GM18511 (cell line): ENCODE measurements around the gene PBX1.
"Not testable (repeated sequence)": the region's sequence is repeated elsewhere in the genome, so short reads cannot be mapped to it uniquely, and the experiment has no call there.

ENCODE experiments used
- ATAC-seq: cut with Tn5 transposase; IDR thresholded peaks from one replicate; pipeline ENCODE4 v1.9.1; 2021; ENCODE audit warnings: mild to moderate bottlenecking, moderate library complexity; ENCODE audit not compliant: unreplicated experiment

The PBX1 gene

DNA sequence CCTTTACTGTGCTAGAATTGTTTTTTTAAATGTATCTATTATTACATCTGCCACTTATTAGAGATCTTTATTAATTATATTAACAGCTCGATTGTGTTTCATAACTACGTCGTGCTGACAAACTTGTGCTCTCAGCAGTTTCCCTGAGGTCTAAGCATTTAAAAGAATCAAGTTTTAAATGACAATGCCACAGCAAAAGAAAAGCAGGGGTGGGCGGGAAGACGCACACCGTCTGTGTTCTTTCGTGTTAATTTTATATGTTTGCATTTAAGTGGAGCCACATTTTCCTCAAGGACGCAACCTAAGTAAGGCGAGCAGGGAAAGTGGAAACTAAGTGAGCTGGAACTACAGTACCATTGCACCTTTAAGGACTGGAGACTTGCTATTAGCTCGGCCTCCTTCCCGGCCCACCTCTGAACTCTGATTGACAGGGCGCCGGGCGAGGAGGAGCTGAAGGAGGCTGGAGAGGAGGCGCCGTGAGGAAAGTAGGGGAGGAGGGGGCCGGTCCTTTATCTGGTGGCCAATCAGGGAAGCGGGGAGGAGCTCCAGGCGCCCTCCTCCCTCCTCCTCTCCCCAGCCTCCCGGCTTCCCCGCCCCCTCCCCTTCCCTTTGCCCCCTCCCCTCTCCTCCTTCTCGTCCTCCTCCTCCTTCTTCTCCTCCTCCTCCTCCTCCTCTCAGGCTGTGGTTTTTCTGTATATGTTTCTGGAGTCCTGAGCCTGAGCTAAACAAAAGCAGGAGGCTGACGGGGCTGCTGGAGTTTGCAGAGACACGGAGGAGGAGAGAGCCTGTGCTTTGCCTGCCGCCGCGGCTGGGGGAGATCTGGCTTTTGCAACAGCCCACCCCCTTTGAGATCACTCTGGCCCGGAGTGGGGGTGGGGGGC is at the start of gene PBX1:
PBX1 (plus strand) TSS at position 724 of the 881 bp plus-strand sequence.
- peak; percentile 100 for ATAC-seq

DNA sequence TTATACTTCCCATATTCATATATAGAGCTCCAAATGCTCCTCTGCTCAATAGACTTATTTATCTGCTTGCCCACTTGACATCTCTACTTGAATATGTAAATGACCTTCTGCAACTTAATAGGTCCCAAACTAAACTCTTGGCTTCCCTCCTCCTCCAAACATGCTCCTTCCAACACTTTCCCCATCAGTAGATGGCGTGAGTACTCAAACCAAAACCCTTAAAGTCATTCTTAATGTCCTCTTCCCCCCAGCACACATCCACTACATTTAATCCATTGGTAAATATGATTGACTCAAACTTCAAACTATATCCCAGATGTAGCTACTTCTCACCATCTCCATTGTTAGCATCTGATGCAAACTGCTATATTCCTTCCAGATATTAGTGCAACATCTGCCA is 48.5 kb upstream of the PBX1 start:
- ATAC-seq, result no peak

DNA sequence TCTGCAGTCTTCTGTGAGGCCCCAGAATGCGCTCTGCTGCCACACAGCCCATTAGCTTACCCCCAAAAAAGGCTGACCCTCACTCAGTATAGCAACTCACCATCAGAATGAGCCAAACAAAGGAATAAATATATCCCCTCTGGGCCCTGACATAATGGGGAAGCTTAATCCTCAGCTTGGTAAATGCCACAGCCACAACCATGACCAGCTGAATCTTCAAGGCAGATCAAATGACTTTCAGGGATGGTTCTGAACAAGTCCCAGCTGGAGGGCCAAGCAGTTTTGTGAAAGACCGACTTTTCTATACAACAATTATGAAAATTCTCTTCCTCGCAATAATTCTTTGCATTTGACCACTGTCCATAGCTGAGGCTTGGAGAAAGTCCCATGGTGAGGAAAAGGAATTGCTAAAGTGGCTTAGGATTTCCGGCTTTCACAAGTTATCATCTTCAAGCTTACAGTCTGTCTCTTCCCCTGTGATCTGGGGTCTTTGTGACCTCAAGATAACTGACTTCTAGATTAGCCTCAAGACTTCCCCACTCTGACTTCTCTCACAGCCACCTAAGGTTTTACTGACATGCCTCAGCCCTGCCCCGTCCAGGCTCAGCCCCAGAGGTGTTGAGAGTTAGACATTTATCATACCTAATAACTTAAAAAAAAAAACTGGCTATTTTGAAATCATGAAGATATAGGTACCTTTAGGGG is 47.8 kb upstream of the PBX1 start:
- no peak for ATAC-seq

DNA sequence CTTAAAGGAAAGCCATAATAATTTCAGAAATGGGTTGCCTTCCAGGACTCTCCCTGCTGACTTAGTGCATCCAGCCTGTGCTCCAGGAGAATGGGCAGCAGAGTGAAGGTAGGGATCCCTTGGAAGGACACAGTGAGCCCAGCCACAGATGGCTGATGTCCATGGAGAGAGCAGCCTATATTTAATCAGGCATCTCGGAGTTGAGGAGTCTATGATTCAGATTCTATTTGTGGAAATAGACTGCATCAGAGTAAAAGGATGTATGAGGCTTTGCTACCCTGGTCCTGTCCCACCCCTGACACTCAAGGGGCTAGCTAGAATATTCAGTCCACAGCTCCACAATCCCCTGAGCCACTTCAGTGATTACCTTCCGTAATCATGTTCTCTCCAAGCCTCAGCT is 43.8 kb upstream of the PBX1 start:
- no peak for ATAC-seq

DNA sequence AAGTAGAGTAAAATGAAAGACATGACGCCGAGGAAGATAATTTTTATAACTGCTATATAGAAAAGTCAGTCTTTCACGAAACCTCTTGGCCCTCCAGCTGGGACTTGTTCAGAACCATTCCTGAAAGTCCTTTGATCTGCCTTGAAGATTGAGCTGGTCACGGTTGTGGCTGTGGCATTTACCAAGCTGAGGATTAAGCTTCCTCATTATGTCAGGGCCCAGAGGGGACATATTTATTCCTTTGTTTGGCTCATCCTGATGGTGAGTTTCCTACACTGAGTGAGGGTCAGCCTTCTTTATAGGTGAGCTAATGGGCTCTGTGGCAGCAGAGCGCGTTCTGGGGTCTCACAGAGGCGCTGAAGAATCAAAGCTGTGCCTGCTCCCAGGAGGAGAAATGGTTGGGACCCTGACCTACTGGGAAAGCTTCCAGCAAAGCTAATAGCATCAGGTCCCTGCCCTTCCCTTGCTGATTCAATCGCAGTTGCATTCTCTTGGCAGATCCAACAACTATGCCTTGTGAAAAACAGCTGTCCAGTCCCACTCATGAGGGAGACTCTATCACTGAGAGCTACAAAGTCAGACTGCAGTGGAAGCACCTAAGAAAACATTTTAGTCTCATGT is 43.2 kb upstream of the PBX1 start:
- ATAC-seq, result no peak

DNA sequence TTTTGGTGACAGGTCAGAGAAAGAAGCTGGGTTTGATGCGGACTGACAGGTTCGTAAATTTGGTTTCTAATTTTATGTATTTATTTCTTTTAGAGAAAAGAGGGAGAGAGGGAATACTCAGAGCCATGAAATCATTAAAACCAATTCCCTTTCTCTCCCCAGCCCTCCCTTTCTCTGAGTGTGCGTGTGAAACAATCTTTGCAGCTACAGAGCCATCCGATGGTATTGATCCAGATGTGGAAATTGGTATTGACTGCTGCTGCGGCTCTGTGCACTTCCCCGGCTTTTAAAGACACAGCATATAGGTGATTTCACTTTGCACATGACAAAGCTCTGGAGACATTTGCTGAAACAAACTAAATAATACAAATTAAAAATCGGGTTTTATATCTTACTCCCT is 42.4 kb upstream of the PBX1 start:
- ATAC-seq, result no peak

DNA sequence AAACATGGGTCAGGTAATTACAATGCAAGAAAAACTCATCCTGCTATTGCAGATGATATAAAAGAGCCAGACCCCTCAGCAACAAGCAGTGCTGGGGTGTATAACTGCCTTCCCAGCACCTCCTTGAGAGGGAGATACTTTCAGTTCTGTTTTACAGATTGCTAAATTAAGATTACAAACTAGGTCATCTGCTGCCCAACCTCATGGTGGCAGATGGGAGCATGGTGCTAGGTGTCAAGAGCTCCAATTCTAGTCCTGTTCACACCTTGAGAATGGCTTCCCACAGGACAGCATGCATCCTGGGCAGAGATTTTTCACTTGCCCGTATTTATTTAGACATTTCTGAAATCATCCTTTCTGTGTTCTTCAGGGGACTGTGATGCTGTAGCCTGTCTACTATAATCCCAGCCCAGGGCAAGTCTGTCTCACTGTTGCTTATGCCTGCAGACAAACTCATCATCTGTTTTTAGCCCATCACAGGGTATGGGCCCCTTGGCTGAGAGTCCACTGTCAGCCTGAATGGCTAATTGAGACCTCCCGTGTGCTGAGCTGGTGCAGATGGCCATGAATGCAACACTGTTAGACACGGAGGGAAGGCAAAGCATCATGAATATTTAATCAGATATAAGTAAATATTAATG is 40.2 kb upstream of the PBX1 start:
- no peak for ATAC-seq

DNA sequence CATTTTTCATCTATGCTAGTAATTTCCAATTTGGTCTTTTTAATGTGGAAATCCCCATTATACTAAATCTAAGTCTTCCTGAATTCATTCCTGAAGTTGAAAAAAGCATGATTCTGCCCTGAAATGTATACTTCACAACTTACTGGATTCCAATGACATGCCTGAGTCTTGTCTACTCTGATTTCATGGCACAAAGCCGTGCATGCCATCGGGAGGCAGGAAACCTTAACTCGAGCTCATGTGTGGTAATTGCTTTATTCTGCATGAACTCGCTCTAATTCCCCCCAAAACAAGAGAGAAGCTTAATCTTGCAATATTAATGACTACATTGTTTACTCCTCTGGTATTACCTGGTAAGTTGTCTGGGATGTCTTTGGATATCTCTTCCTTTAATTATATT is 39.6 kb upstream of the PBX1 start:
- no peak for ATAC-seq

DNA sequence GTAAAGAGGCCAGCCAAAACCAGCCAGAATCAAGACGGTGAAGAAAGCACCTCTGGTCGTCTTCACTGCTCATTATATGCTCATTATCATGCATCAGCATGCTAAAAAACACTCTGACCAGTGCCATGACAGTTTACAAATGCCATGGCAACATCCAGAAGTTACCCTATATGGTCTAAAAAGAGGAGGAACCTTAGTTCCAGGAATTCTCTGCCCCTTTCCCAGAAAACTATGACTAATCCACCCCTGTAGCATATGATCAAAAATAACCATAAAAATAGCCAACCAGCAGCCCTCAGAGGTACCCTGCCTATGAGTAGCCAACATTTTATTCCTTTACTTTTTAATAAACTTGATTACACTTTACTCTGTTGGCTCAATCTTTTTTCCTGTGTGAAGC is 34.2 kb upstream of the PBX1 start:
- ATAC-seq, result no peak

DNA sequence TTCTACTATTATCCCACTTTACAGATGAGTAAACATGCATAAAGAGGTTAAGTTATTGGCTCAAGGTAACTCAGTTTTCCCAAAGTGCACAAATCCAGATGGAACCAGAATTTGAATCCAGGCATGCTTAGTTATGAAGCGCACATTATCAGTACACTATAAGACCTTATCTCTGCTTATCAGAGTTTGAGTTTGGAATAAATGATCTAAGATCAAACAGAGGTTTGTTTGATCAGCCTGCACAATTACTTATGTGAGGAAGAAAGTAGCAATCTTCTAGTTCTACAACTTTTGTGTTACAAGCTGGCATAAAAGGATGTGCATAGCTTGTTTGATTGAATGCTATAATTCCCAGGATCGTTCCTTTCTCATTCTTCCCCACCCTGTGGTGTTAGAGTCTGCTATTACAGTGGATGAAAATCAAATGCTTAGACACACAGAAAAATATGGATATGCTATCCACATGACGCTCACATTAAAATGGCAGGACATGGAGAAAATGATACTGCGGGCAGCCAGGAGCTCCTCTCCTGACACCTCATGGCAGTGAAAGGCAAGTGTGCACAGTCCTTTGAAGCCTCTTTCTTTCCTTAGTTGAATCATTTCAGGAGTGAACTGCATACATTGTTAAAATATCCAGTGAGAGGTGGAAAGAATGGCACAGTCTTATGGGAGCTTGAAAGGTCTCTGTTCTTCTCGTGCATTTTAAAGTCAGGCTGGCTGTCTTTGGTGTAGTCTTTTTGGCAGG is 23.9 kb upstream of the PBX1 start:
- no peak for ATAC-seq

DNA sequence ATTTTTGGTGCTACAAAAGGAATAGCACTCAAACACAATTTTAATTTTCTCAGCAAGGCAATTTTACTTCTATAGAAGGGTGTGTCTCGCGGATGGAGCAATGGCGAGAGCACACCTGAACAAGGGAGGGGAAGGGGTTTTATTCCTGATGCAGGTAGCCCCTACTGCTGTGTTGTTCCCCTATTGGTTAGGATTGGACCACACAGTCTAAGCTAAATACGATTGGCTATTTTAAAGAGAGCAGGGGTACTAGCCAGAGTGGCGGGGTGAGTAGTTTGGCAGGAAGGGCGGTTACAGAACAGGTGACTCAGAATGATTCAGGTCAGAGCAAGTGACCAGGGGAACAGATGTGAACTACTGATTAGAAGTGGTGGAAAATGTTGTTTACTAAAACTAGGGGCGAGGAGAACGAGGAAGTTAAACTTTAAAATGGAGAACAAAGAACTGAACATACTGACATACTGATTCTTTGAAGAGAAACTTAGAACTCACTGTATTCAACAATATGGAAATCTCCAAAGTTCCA is 6.5 kb upstream of the PBX1 start:
- ATAC-seq, result not testable (repeated sequence)

DNA sequence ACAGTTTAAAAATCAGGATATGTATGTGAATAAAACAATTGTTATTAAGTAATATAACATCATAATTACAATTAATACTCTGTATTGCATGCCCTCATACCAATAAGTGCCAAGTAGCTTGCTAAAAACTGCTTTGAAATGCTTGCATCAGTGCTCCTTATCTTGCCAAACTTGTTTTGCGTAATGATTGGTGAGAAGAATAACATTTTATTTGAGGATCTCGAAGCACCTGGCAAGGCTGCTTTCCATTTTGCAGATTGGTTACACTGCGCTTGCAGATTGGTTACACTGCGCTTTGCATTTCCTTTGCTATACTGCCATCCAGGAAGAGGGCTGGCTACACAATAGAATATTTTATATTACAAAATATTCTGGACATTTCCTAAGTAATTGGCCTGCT is 1.7 kb upstream of the PBX1 start:
- no peak for ATAC-seq

DNA sequence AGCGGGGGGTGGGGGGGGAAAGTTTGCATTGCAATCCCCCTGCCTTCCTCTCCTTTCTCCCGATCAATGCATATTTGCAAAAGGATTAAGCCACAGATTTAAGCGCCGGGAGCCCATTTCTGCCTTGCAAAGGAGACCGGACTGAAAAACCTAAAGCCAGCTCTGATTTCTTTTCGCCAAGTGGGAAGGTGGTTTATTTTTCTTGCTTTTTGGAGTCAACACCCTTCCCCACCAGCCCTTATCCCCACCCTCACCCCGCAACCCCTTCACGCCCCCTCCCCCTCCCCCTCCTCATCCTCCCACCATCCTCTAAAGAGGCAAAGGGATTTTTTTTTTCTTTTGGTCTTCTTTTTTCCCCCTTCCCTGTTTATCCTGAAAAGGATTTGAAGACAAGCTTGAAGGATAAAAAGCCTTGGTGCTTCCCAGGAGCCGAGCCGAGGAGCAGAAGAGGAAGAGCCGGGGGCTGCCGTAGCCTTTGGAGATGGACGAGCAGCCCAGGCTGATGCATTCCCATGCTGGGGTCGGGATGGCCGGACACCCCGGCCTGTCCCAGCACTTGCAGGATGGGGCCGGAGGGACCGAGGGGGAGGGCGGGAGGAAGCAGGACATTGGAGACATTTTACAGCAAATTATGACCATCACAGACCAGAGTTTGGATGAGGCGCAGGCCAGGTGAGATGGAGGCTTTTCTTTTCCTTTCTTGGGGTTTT is 513 bp downstream of the PBX1 start:
- ATAC-seq, result peak; percentile 2

DNA sequence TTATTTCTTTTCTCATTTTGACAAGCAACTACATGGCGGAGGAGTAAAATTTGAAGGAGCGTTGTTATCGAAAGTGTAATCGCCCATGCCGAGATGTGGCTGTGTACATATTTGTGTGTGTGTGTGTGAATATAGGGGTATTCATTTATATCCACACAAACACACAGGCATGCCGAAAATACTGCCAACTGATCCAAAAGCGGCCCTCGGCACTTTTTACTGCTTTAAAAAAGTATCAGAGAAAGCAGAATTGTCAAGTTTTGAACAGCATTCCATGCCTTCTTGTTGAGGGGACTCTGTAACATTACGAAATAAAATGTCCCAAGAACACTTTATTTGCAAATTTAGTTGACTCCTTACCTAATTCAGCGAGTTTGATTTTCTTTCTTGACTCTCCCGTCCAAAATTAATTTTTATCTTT is 1.1 kb downstream of the PBX1 start:
- no peak for ATAC-seq

DNA sequence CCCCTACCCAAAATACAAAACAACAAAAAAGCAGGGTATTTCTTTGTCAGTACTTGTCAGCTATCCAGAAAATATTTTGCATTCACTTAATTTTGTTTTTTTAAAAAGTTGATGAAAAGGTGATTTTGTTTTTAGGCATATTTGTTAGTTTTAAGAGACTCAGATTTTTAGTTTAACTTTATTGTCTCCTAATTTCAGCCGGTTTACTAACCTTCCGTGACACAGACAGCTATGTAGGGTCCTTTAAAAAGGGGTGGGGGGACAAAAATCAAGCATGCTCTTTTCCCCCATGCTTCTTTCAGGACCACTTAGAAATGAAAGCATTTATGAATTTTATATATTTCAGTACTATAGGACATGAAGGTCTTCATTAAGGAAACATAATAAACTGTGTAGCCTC is 1.6 kb downstream of the PBX1 start:
- ATAC-seq, result no peak

DNA sequence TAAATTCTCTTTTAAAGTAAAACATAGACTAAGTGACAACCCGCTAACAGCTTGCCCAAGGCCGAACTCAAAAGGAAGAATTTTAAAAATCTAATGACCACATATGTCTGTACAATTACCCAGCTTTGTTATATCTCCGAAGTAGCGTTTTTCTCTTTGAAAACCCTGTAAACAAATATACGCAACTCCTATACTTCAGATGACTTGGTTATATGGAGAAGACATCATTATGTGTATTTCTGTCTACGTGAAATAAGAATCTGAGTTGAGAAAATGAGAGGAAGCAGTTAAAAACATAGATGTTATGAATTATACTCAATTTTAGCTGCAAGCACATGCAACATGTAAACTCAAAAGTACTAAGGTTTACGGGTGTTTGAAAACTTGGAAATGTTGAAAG is 2.0 kb downstream of the PBX1 start:
- ATAC-seq, result no peak

DNA sequence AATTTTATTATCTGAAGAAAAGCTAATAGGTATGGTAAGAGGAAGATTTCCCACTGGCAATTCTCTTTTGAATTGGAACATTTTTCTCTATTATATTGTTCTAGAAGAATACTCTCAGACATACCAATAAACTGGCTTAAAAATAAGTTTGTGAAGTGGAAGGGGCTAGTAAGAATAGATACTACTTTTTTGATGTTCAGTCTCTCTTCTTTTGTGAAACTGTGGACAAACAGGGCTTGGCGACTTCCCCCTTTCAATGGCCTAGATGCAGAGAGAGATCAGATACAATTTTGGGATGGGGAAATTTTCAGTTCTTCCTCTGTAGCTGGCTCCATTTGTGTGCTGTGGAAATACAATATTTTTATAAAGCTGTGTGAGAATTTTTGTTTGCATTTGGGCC is 2.5 kb downstream of the PBX1 start:
- ATAC-seq, result no peak

DNA sequence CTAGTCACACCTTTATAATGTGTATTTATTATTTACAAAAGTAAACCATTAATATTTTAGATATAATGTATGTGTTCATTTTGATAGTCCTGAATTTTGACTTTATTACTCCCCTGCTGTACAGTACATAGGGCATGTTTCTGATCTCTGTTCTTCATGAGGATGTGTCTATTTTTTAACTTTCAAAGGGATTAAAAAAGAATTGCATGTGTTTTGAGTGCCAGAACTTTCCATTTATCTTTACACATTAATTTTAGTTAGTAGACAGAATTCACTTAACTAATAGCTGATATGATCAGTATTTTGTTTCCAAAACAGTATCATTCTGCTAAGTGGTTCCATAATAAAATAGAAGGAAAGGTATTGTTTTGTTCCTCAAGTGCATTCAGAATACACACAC is 3.1 kb downstream of the PBX1 start:
- no peak for ATAC-seq

DNA sequence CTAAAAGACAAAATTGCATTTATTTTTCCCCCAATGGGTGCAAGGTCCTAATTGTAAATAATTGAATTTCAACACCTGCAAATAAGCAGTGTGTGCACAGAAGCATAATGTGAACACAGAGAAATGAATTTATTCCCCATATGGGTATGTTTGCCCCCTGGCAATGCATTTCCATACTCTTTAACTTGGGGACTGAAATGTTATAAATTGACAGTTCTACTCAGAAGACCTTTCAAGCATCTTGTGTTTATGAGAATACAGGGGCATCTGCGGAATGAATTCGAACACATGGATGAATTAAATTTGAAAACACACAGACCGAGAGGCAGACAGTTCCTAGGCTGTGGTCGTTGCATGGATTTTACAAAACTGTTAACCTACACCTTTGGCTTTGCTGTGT is 3.5 kb downstream of the PBX1 start:
- no peak for ATAC-seq
